PC-3 (cell line): ENCODE results near the gene CD4. TPM values are rescaled to one million over a fixed set of nuclear protein-coding genes. Genes with fewer than 3 reads are reported as not detected.

Experiments used
- ATAC-seq: fragments of 200-7000 bp; cut with Tn5 transposase; 2 replicates; pipeline ENCODE4 v1.9.1; 2020; ENCODE audit warnings: mild to moderate bottlenecking, moderate library complexity
- BruUV-seq: library from RNA; stranded (reverse); fragments of 400-500 nt; replicated peaks from 2 replicates; lab custom pipeline; 2021; lab: Mats Ljungman, UMichigan
- CTCF ChIA-PET: fragments of 300-600 bp; sonication (Branson Sonifier 250); formaldehyde crosslinking; loops from one replicate; lab custom pipeline; 2022; ENCODE audit warnings: antibody characterized with exemption; lab: Charles Lee
- POLR2A ChIA-PET: fragments of 300-600 bp; sonication (Branson Sonifier 250); formaldehyde crosslinking; loops from one replicate; lab custom pipeline; 2022; ENCODE audit warnings: antibody characterized with exemption; ENCODE audit not compliant: unreplicated experiment; lab: Charles Lee
- DNase-seq: peaks from one replicate; pipeline ENCODE4 v3.0.0-alpha.2; 2015
- H2AFZ ChIP-seq: fragments of 300-600 bp; sonication (generic); 2 replicates; pipeline ENCODE4 v1.6.0; 2016; ENCODE audit warnings: antibody characterized with exemption, low read length
- H3F3A ChIP-seq: fragments of 300-600 bp; sonication (generic); one replicate; pipeline ENCODE4 v1.6.0; 2017; ENCODE audit warnings: antibody characterized with exemption, low read length, control low read depth, mild to moderate bottlenecking; ENCODE audit not compliant: unreplicated experiment
- H3K27ac ChIP-seq: fragments of 300-600 bp; sonication (generic); 2 replicates; pipeline ENCODE4 v1.5.1; 2016; ENCODE audit warnings: mild to moderate bottlenecking, low read length
- H3K27me3 ChIP-seq: fragments of 300-600 bp; sonication (generic); 2 replicates; pipeline ENCODE4 v1.6.1; 2016; ENCODE audit warnings: low read length, mixed read lengths
- H3K36me3 ChIP-seq: fragments of 300-600 bp; sonication (generic); 2 replicates; pipeline ENCODE4 v1.6.1; 2016; ENCODE audit warnings: low read depth, mixed run types, low read length, mixed read lengths
- H3K4me1 ChIP-seq: fragments of 300-600 bp; sonication (generic); 2 replicates; pipeline ENCODE4 v1.5.1; 2016; ENCODE audit warnings: low read length; ENCODE audit not compliant: insufficient read depth
- H3K4me2 ChIP-seq: fragments of 300-600 bp; sonication (generic); 2 replicates; pipeline ENCODE4 v1.6.0; 2016; ENCODE audit warnings: low read length
- H3K4me3 ChIP-seq: fragments of 300-600 bp; sonication (generic); 2 replicates; pipeline ENCODE4 v1.5.1; 2016; ENCODE audit warnings: mild to moderate bottlenecking, low read length, mixed read lengths
- H3K79me2 ChIP-seq: fragments of 300-600 bp; sonication (generic); 2 replicates; pipeline ENCODE4 v1.6.1; 2017; ENCODE audit warnings: low read length, mixed read lengths
- H3K9ac ChIP-seq: fragments of 300-600 bp; sonication (generic); 2 replicates; pipeline ENCODE4 v1.6.0; 2016; ENCODE audit warnings: mild to moderate bottlenecking, low read length
- H3K9me2 ChIP-seq: fragments of 300-600 bp; sonication (generic); replicated peaks from 2 replicates; pipeline ENCODE4 v1.6.1; 2016; ENCODE audit warnings: mixed run types, low read length, mixed read lengths
- H3K9me3 ChIP-seq: fragments of 300-600 bp; sonication (generic); 2 replicates; pipeline ENCODE4 v1.6.1; 2016; ENCODE audit warnings: low read length, mixed read lengths
- H4K20me1 ChIP-seq: fragments of 300-600 bp; sonication (generic); 2 replicates; pipeline ENCODE4 v1.6.1; 2016; ENCODE audit warnings: low read length, mixed read lengths
- EZH2 ChIP-seq: fragments of 300-600 bp; sonication (generic); IDR thresholded peaks from one replicate; pipeline ENCODE4 v1.6.1; 2017; ENCODE audit warnings: antibody characterized with exemption, mild to moderate bottlenecking, low read length; ENCODE audit not compliant: unreplicated experiment
- EZH2phosphoT487 ChIP-seq: fragments of 300-600 bp; sonication (generic); IDR thresholded peaks from 2 replicates; pipeline ENCODE4 v1.6.1; 2018; ENCODE audit warnings: mild to moderate bottlenecking, antibody characterized with exemption, low read length, borderline replicate concordance
- intact Hi-C: fragments of 100-400 bp; cut with micrococcal nuclease; formaldehyde crosslinking; loops from 2 replicates; pipeline ENCODE4 v1.9.0; 2023
- total RNA-seq: library from RNA; depleted of rRNA; stranded (reverse); fragments of >200 nt; gene quantifications from 2 replicates; pipeline ENCODE4 v1.2.3, GENCODE V29; 2014
- TF ChIP-seq, protein P1 (sequence below): fragments of 300-600 bp; sonication (generic); conservative IDR thresholded peaks from 2 replicates; pipeline ENCODE4 v1.5.1; 2017; ENCODE audit warnings: antibody characterized with exemption, low read depth, mild to moderate bottlenecking, low read length

CD4 gene
- total RNA-seq, 1 experiment from 2014 or later, result not detected

DNA sequence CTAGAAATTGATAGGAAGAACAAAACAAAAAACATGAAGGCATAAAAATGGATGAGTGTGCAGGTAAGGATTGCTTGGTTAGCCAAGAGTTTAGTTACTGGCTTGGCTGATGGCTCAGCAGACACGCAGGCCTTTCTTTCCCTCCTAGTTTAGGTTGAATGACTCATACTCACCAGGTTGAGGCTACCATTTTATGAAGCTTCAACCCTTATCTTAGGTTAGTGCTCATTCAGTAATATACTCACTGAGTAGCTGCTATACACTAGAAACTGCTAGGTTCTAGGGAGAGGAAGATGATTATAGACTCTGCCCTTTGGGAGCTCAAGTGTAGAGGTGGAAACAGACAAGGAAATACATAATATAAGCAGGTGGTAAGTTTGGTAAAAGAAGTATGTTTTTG lies 44.9 kb downstream of the CD4 start:
- ATAC-seq (no peak), DNase-seq (no peak)
- Histone ChIP-seq H3K4me1 (no peaks in the 10 kb centered on the region), H3K9me2 (no peaks in the 10 kb centered on the region), H3K4me3 (no peak overlapping the region), H3K9me3 (no peaks in the 10 kb centered on the region), H3K9ac (no peak overlapping the region), H3F3A (no peaks in the 10 kb centered on the region), H3K36me3 (no peaks in the 10 kb centered on the region), H2AFZ (no peak overlapping the region), H4K20me1 (no peaks in the 10 kb centered on the region), H3K4me2 (no peak overlapping the region), H3K27ac (no peak overlapping the region), H3K27me3 (no peaks in the 10 kb centered on the region), H3K79me2 (no peaks in the 10 kb centered on the region)
- POLR2A ChIA-PET, result interaction anchor here (0.7 kb wide), 1 partner anchor 18 kb away, joined by 3 read pairs; the partner anchor contains the start of gene USP5
- BruUV-seq, result no TSS peak
- CTCF ChIA-PET, result interaction anchor here (0.6 kb wide), 1 partner anchor 111 kb away, joined by 4 read pairs; the partner anchor contains the start of gene COPS7A
- intact Hi-C loops, result no loop called here
- TF ChIP-seq, protein P1, sequence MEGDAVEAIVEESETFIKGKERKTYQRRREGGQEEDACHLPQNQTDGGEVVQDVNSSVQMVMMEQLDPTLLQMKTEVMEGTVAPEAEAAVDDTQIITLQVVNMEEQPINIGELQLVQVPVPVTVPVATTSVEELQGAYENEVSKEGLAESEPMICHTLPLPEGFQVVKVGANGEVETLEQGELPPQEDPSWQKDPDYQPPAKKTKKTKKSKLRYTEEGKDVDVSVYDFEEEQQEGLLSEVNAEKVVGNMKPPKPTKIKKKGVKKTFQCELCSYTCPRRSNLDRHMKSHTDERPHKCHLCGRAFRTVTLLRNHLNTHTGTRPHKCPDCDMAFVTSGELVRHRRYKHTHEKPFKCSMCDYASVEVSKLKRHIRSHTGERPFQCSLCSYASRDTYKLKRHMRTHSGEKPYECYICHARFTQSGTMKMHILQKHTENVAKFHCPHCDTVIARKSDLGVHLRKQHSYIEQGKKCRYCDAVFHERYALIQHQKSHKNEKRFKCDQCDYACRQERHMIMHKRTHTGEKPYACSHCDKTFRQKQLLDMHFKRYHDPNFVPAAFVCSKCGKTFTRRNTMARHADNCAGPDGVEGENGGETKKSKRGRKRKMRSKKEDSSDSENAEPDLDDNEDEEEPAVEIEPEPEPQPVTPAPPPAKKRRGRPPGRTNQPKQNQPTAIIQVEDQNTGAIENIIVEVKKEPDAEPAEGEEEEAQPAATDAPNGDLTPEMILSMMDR, result no peak
- no peak for TF ChIP-seq EZH2phosphoT487
- TF ChIP-seq EZH2, result no peak

DNA sequence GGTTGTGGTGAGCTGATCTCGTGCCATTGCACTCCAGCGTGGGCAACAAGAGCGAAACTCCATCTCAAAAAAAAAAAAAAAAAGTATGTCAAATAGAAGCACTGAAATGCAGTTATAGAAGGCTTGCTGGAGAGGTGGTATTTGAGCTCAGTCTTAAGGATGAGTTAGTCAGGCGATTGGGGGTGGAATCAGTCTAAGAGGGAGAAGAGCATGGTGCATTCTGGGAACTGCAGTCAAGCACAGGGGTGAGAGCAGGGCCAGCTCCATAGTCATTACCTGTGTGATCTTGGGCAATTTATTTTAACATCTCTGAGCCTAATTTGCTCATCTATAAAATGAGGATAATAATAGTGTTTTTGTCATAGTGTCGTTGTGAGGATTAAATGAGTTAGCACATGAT lies 45.5 kb downstream of the CD4 start:
- H4K20me1 ChIP-seq, result no peaks in the 10 kb centered on the region
- CTCF ChIA-PET, result interaction anchor here (0.6 to 0.7 kb wide), 2 partner anchors 17 to 111 kb away, joined by 3 to 4 read pairs; partner anchors contain the start of gene COPS7A
- no peaks in the 10 kb centered on the region for H3K79me2 ChIP-seq
- TF ChIP-seq, protein P1, result no peak
- TF ChIP-seq EZH2 (no peak), EZH2phosphoT487 (no peak)
- no peak overlapping the region for H3K4me2 ChIP-seq
- H3K9ac ChIP-seq, result no peak overlapping the region
- POLR2A ChIA-PET, result no interaction called here
- no peaks in the 10 kb centered on the region for H3F3A ChIP-seq
- H3K27ac ChIP-seq, result no peak overlapping the region
- no peak for DNase-seq
- no peaks in the 10 kb centered on the region for H3K4me1 ChIP-seq
- H3K36me3 ChIP-seq, result no peaks in the 10 kb centered on the region
- no peak overlapping the region for H3K4me3 ChIP-seq
- no peaks in the 10 kb centered on the region for H3K9me3 ChIP-seq
- H2AFZ ChIP-seq, result no peak overlapping the region
- H3K27me3 ChIP-seq, result no peaks in the 10 kb centered on the region
- intact Hi-C loops, result no loop called here
- no TSS peak for BruUV-seq
- no peaks in the 10 kb centered on the region for H3K9me2 ChIP-seq
- ATAC-seq, result no peak

DNA sequence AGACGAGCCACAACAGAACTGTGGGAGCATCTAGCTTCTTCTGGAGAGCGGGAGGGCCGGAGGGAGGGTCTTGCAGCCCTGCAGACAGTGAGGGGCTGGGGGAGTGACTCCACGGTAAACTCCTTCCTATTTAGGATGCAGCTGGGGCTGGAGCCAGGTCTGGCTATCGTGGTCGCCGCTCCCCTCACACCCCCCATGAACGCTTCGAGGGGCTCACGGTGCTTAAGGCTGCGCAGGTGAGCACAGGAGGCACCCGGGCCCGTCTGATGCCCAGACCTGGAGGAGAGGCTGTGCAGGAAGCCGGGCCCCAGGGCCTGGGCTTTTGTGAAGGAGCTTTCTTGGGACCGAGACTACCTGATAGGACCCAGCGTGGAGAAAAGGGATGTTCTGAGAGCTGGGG lies 47.5 kb downstream of the CD4 start:
- POLR2A ChIA-PET, result interaction anchor here (0.6 kb wide), 1 partner anchor 14 kb away, joined by 4 read pairs; the partner anchor contains the start of gene CDCA3
- H3K9me2 ChIP-seq, result no peaks in the 10 kb centered on the region
- no peaks in the 10 kb centered on the region for H3K36me3 ChIP-seq
- no peaks in the 10 kb centered on the region for H3K27me3 ChIP-seq
- H3K9me3 ChIP-seq, result no peaks in the 10 kb centered on the region
- H3F3A ChIP-seq, result no peaks in the 10 kb centered on the region
- intact Hi-C loops, result no loop called here
- H3K4me2 ChIP-seq, result no peak overlapping the region
- no TSS peak for BruUV-seq
- no peaks in the 10 kb centered on the region for H3K4me1 ChIP-seq
- H2AFZ ChIP-seq, result no peak overlapping the region
- no peak for ATAC-seq
- DNase-seq, result no peak
- TF ChIP-seq, protein P1, result no peak
- no peak for TF ChIP-seq EZH2phosphoT487
- TF ChIP-seq EZH2, result no peak
- H3K4me3 ChIP-seq, result no peak overlapping the region
- CTCF ChIA-PET, result no interaction called here
- H4K20me1 ChIP-seq, result no peaks in the 10 kb centered on the region
- H3K9ac ChIP-seq, result no peak overlapping the region
- H3K27ac ChIP-seq, result no peak overlapping the region
- no peaks in the 10 kb centered on the region for H3K79me2 ChIP-seq
